ENCODE measurements around the gene ITGA1.

- TF ChIP-seq CTCF (IDR thresholded peaks at IDR 0.05; ENCODE audit: insufficient read depth, low read length) (no peak), POLR2AphosphoS5 (IDR thresholded peaks at IDR 0.05; ENCODE audit: low read depth) (no peak)
These were observed 137.3 kb downstream of the ITGA1 start for GRCh38 chr5:52925001-52925400.
